Kidney capillary endothelial cell (primary cell): Measurements from ENCODE around the gene HIGD1C.
"Not testable (repeated sequence)": the region's sequence is repeated elsewhere in the genome, so short reads cannot be mapped to it uniquely, and the experiment has no call there.

Experiments used
- DNase-seq: peaks from one replicate; pipeline ENCODE4 v3.0.0-alpha.2; 2018; ENCODE audit warnings: low spot score

The HIGD1C gene

DNA sequence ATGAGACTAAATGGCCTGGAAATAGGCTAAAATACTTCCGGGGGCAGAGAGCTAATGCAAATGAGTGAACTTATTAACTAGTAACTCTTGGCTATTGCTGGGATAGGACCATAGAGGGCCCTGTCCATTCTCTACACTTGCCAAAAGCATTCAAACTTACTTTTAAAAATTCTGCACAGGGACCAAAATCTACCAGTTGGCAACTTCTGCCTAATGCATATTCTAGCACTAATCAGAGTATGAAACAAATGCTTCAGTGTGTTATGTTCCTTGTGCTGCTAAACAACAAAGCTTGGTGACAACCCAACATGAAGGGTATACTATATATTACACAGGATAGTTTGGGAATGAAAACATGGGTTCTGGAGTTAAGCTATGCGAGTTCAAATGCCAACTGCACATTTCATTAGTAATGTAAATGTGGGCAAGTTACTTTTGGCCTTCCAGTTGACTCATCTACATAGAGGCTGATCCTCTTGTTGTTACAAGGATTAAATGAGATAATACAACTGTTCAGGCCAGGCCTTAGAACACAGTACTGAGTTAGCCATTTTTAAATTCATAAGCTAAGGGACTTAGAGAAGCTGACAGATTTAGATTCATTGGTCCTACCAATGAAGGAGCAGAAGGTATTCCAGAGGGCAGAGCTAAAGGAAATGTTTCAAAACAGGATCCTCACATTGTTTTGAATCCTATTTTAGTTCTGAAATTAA, 32.4 kb downstream of the HIGD1C start:
- DNase-seq: no peak

DNA sequence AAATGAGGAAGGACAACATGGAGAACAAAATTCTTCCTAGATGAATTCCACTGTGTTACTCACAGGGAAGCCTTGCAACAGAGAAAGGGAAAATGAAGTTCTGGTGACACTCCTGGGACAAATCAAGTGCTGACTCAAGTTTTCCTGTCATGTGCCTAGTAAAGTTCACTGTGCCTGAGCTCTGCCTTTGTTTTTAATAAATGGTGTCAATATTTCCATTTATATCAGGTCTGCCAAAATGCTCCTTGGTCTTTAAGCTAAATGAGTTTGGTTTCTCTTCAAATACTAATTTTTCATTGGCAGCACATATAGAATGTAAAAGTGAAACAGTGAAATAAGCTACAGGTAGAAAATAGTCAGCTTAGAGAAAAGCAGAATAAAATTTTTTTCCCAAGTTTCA, 33.0 kb downstream of the HIGD1C start:
- no peak for DNase-seq

DNA sequence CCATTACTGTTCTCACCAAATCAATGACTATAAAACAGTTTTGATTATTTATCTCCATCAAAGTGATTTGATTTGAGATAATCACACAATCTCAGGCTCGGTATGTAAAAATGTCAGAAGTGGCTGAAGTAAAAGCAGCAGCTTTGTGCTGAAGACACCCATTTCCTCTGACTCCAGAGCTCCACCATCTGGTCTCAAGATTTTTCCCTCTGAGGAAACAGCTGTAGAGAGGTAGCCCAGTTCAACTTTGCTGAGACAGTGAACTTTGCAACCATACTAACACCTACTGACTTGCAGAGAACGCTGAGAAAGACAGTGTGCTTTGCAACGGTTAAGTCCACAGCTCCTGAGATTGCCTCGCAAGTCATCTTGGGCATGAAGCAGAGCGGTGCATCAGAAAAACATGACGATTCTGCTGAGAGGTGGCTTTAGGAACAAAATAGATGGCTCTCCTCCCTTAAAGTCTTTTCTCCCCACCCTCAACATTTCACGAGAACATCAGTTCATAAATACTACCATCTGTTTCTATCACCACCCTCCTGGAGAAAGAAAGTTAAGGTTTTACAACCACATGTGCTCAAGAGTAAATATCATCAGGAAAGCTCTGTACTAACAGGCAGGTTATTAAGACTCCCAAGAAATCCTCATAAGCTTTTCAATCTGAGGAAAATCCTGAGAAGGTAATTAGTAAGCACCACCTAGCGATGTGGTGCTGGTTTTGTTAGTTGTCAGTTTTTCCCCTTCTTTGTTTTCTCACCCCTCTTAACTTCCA, 34.8 kb downstream of the HIGD1C start:
- DNase-seq: peak; percentile 44

DNA sequence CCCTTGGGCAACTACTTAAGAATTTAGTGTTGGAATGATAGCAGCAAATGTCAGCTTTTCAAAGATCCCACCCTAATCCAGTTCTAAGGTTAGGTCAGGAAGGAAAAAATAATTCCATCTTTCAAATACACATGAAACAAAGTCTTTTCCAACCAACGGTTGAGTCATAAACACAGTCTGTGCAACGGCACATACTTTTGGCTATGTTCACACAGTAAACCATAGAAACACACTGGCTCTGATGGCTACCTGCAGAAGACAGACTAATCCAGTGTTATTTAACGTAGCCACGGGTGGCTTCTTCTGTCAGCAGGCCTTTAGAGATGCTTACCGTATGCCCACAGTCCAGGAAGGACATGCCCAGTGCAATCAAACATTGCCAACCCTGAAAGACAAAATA, 35.7 kb downstream of the HIGD1C start:
- no peak for DNase-seq

DNA sequence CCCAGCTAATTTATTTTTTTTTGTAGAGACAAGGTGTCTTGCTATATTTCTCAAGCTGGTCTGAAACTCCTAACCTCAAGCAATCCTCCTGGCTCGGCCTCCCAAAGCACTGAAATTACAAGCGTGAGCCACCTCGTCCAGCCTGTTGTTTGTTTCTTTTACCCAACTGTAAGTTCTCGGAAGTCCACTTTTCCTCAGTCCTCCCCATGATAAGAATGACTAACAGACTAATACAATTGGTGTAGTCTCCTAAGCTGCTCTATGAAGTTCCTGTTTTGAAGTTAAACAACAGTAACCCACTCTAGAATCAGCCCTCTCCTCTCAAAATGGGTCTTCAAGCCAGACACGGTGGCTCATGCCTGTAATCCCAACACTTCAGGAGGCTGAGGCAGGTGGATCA, 36.5 kb downstream of the HIGD1C start:
- DNase-seq: no peak

DNA sequence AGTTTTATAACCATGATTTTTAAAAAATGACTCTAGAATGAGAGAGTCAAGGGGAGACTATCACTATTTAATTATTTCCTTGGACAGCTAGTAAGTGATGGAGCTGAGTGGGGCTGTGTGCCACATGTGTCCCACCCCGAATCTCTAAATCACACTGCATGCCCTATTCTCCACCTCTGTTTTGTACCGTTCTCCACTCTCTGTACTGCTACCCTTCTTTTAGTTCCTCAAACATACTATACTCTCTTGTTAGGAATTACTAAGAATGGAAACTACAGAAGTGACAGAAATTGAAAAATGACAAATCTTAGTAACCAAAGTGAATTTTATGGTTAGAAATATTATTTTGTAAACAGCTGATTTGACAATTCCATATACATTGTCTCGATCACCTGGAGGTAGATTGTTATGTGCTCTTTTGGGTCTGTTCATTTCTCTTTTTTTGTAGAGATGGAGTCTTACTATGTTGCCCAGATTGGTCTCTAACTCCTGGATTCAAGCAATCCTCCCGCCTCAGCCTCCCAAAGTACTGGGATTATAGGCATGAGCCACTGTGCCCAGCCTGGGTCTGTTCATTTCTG, 37.9 kb downstream of the HIGD1C start:
- DNase-seq: no peak

DNA sequence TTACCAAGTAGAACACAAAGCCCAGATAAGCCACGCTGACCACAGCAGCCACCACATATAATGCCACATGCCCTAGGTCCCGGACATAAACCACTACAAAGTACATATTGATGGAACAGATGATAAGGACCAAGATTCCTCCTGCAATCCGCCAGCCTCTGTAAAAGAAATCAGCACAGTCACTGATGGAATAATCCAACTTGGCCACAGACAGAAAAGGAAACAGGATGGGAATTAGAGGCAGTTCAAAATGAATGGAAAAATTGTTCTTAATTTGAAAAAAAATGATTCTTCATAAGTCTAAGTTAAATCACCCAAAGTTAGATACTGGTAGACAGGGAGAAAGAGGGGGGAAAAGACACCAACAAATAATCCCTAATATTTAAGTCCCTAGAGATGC, 38.4 kb downstream of the HIGD1C start:
- no peak for DNase-seq

DNA sequence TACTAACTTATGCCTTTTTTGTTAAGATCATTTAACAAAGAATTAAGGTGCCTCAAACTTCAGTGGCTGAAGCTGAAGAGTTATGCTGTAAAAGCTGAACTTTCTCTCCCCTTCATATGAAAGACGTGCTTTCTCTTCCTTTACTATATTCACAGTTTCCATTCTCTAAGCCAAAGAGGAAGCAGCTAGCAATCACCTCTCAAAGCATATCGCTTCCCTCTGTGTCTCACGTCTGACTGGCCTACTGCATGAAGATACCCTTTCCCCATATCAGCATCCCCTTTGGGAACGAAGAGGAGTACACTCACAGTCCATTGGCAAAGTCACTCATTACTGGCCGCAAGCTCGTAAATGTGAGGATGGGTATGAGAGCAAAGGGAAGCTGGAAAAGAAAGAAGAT, 38.9 kb downstream of the HIGD1C start:
- DNase-seq: no peak

DNA sequence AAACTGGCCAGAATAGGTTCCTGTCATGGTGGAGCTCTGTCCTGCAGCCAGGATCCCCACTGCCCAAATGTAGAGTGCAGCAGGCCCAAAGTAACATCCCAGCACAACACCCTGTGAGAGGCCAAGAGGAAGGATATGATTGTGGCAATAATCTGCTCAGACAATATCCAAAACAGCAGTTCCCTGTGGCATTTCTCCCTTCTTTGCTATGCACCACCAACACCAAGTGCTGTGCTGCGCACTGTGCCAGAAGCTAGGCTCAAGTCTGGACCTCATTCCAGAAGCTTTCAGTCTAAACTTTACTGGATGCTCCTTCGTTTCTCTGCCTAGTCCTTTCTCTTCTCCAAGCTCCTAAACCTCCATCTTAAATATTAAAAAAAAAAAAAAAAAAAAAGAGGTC, 40.5 kb downstream of the HIGD1C start:
- no peak for DNase-seq

DNA sequence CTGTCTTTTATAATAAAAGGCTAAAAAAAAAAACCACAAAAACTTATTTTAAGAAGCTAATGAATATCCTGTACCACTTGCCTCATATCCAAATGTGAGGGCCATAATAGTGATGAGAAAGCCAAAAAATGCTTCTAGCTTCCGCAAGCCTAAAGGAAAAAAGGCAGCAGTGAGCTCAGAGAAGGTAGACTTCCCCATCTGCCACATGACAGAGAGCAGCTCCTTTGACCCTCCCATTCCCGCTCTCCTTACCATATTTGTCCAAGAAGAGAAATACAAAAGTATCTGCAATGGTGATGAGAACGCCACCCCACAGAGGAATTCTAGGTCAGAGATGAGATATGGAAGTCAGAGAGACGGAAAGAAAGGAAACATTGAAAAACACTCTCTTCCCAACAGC, 46.7 kb downstream of the HIGD1C start:
- DNase-seq: no peak

DNA sequence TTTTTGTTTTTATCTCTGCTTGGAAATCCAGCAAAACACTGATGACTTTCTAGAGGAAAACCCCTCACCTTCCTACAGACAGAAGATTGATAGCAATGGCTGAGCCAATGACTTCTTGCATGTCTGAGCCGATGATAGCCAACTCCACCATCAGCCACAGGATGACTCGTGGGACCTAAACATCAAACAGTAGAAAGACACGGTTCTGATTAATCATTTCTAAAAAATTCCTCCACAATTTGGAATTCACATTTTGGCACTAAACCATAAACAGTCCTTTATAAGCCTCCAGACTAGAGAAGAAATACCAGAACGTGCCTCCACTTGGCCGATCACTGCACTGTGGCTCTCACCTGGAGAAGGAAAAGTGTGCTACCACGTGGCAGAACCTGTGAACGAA, 47.9 kb downstream of the HIGD1C start:
- no peak for DNase-seq

DNA sequence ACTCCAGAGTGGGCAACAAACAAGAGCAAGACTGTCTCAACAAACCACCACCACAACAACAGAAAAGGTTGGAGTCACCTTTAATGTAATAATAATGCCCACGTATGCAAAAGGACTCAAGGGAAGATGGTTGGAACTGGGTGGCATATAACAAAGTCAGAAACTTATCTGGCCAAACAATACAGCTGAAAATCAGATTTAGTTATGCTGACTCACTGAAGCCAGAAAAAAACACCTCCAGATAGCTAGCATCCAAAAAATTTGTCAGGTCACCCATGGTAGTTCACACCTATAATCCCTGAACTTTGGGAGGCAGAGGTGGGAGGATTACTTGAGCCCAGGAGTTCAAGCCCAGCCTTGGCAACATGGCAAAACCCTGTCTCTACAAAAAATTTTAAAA, 49.5 kb downstream of the HIGD1C start:
- DNase-seq: no peak

DNA sequence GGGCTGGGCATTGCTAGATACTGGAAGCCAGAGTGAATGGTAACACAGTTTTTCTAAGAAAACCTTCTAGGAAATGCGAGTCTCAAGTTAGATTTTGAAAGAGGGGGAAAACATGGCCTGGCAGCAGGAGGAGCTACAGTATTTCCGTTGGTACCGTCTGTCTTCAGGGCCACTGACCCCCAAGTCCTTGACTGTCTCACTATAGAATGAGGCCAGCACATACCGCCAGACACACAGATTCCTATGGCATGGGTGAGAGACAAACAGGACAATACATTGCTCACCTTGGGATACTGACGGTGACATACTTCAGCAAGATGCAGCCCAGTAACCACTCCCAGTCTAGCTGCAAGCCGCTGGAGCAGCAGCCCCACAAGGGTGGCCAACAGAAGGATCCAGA, 52.2 kb downstream of the HIGD1C start:
- DNase-seq: no peak

DNA sequence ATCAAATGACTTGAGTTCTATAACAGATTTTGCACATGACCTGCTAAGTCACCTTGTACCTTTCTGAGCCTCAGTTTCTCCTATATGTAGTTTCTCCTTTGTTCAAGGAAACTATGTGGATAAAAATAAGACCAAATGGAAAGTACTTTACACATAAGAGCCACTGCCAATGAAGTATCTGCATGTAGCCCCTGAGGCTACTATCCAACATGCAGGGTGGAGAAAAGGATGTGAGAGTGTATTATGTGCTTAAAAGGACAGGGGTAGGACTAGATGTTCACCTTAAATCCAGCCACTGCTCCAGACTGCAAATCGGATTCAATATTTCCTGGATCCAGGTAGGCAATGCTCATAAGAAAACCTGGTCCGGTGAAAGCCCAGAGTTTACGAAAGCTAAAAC, 52.7 kb downstream of the HIGD1C start:
- no peak for DNase-seq

DNA sequence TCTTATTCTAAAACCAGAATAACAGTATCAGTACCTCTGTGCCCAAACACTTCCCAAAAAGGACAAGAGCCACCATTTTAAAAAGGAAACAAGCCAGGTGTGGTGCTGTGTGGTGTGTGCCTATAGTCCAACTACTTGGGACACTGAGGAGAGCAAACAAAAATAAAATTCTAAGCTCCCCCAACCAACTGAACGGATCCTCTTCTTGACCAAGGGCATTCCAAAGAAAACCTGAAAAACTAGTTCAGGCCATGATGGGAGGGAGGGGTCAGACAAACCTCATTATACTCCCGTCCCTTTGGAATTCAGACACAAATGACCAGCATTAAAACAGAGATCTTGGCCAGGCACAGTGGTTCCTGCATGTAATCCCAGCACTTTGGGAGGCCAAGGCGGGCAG, 53.3 kb downstream of the HIGD1C start:
- DNase-seq: no peak

DNA sequence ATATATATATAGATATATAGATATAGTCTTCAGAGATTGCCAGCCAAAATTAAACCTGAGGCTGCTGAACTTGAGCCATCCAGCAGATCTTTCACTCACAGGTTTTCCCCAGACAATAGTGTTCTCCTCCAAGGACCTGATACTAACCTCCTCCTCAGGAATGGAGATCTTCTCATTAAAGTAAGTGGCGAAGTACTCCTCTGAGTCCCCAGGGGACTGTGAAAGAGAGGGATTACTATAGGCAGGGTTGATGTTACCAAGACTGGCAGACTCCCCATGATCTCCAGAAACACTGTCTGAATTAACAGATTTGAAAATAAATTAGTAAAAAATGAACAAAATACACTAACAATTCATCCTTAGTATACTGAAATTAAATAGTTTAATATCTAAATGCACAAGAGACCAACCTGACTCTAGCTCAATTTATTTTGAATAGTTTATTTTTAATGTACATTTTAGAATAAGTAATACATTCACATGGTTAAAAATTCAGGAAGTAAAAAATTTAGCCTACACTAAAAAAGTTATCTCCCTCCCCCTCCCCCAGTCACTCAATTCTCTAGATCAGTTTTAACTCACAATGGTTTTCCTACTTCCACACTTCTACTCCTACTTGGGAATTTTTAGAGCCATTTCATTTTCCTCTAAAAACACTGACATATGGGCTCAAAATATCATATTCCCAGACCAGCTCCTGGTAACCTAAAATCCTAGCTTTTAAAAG, 56.1 kb downstream of the HIGD1C start:
- DNase-seq: no peak

DNA sequence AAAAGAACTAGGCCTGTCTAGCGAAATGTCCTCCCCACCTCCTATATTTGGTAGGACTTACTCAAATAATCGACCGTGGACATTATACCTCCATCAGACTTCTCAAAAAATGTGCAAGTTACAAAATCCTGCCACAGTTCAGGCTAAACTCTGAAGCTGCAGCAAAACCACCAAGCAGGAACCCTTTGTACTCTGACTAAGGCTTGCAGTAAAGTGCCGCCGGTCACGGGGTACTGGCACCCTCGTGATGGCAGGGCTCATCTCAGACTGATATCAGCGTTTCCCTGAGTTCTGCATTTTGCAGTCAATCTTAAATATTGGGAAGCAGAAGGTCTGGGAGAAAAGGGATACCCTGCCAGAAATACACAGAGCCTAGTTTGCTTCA, 56.7 kb downstream of the HIGD1C start:
- DNase-seq: no peak

DNA sequence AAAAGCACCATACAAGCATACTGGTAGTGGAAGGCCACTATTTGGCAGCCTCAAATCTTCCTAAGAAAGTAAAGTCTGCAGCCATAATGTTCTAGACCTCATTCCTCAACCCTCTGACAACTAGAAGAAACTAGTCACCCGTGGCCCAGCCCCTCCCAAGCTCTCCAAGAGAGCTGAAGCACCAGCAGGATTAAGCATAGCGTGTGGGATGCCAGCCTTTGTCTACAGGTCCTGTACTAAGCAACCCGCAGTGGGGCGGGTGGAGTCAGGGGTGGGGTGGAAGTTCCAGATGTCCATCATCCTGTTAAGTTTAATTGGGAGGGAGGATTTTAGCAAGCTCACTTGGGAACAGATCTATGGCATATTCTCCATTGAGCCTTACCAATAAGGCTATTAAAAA, 59.6 kb downstream of the HIGD1C start:
- no peak for DNase-seq

DNA sequence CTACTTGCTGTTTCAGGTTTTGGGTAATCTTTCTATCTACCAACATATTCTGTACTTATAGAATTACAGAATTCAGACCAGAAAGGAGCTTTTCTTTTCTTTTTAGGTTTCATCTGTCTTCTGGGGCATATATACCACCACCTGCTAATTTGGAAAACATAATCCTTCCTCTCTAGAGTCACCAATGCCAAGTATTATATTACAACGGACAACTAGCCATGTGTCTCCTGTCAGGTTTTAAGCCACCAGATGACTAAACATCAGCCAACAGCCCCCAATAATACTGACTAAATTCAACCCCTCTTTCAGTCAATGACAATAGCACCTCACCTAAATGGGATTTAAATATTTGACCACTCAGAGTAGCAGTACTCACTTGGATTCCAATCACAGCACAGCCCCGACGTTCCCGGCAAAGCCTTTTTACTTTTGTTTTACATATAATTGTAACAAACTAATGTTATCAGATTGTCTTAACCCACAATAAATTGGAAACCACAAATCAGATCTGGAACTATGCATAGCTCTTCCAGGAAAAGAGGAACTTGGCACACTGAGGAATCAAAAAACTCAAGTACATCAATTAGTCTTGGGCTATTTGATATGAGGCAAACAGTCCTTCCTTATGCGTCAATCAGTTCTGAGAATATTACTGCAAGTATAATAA, 60.4 kb downstream of the HIGD1C start:
- no peak for DNase-seq

DNA sequence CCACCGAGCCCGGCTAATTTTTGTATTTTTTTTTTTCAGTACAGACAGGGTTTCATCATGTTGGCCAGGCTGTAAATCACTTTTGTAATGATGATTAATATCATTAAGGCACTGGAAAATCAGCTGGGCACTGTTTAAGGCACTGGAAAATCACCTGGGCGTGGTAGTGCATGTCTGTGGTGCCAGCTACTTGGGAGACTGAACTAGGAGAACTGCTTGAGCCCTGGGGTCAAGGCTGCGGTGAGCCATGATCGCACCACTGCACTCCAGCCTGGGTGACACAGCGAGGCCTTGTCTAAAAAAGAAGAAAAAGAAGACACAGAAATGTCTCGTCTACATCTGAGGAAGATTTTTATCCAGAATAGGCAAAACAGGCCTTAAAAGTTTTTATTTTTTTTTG, 61.1 kb downstream of the HIGD1C start:
- no peak for DNase-seq

DNA sequence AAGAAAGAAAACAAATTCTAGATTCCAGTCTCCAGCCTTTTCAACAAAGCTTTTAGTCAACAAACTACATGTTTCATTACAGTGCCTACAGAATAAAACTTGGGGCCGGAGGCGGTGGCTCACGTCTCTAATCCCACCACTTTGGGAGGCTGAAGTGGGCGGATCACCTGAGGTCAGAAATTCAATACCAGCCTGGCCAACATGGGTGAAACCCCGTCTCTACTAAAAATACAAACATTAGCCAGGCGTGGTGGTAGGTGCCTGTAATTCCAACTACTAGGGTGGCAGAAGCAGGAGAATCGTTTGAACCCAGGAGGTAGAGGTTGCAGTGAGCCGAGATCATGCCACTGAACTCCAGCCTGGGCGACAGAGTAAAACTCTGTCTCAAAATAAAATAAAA, 62.1 kb downstream of the HIGD1C start:
- not testable (repeated sequence) for DNase-seq

DNA sequence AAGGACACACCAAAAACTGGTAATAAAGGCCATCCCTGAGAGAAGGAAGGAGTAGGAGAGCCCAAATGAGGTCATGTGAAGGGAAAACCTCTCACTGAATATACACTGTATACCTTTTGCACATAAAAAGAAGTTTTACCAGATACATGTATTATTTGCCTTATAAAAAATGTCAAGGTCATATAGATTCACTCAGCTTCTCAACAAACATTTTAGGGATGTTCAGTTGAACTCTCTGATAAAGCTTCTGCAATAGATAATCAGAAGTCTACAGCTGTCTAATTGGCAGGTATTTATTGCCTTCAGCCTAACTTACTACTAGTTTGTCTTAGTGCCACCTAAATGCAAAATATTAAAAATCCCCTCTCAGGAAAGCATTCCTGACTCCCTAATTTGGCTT, 65.1 kb downstream of the HIGD1C start:
- no peak for DNase-seq
